Retinal pigment epithelial cell (primary cell): ENCODE results near the gene SHC4.

Source experiments
- DNase-seq: peaks from one replicate; pipeline ENCODE4 v3.0.0-alpha.2; 2010; ENCODE audit warnings: low read depth
- H3K4me3 ChIP-seq: 2 replicates; pipeline ENCODE4 v1.5.1; 2011; ENCODE audit warnings: mild to moderate bottlenecking, low read length, control low read depth, moderate library complexity
- CTCF ChIP-seq: conservative IDR thresholded peaks from 2 replicates; pipeline ENCODE4 v1.5.1; 2011; ENCODE audit warnings: low read depth, low read length, control low read depth, inconsistent platforms

SHC4 gene

GRCh38 chr15:48905847-48906246, 57.9 kb downstream of the SHC4 start:
- no peak for TF ChIP-seq CTCF
- DNase-seq: no peak
- H3K4me3 ChIP-seq: no peak overlapping the region

- DNase-seq: no peak
- H3K4me3 ChIP-seq: no peak overlapping the region
- no peak for TF ChIP-seq CTCF
Measured at GRCh38 chr15:48905216-48905615, 58.5 kb downstream of the SHC4 start.

- H3K4me3 ChIP-seq: no peak overlapping the region
- DNase-seq: no peak
- no peak for TF ChIP-seq CTCF
Measured at GRCh38 chr15:48904758-48905157, 59.0 kb downstream of the SHC4 start.

GRCh38 chr15:48899793-48900192, 63.9 kb downstream of the SHC4 start:
- no peak for DNase-seq
- no peak for TF ChIP-seq CTCF
- H3K4me3 ChIP-seq: no peak overlapping the region

GRCh38 chr15:48898446-48898845, 65.3 kb downstream of the SHC4 start:
- TF ChIP-seq CTCF: no peak
- H3K4me3 ChIP-seq: no peak overlapping the region
- no peak for DNase-seq

GRCh38 chr15:48898032-48898431, 65.7 kb downstream of the SHC4 start:
- TF ChIP-seq CTCF: no peak
- DNase-seq: no peak
- no peak overlapping the region for H3K4me3 ChIP-seq

GRCh38 chr15:48896869-48897814, 66.6 kb downstream of the SHC4 start:
- H3K4me3 ChIP-seq: peak overlapping the region; percentile 41
- DNase-seq: no peak
- TF ChIP-seq CTCF: no peak
